ENCODE data around the gene CLTC. TPM values are rescaled to one million over a fixed set of nuclear protein-coding genes. Genes with fewer than 3 reads are reported as not detected.

Gene CLTC
- total and polyA plus RNA-seq, 2 of the 4 experiments (the other 2 are of a cell fraction), result 181 to 641 TPM

GRCh38 chr17:59649886-59650285 is 30.2 kb downstream of the CLTC start:
- TF ChIP-seq MXI1 (IDR thresholded peaks at IDR 0.05; ENCODE audit: borderline replicate concordance, low read depth, low read length) (no peak), CHD1 (IDR thresholded peaks at IDR 0.05; ENCODE audit: low read depth, low read length) (no peak)
- no peak overlapping the region for H2AK5ac ChIP-seq (ENCODE audit: low read depth, low read length)
- H3K4me3 ChIP-seq (ENCODE audit: insufficient read depth, low read depth, low read length), result no peak overlapping the region
- ChIA-PET POLR2A (ENCODE audit: unreplicated experiment) (no interaction called here), CTCF (interaction anchor here (1.6 kb wide), 1 partner anchor 129 kb away, joined by 3 read pairs; no protein-coding TSS in a partner anchor)
- no peak overlapping the region for H4K5ac ChIP-seq (ENCODE audit: low read depth, low read length)
- peaks cover 63% of the 10 kb centered on the region; the same call in 1 of the 2 replicates for H4K20me1 ChIP-seq (ENCODE audit: insufficient read depth, low read length)
- H2AFZ ChIP-seq (replicated peaks; ENCODE audit: low read length, poor library complexity), result no peak overlapping the region
- DNase-seq, result peak; percentile 52
- H3K27me3 ChIP-seq (ENCODE audit: control insufficient read depth, insufficient read depth, low read length), result no peaks in the 10 kb centered on the region
- H3K14ac ChIP-seq (replicated peaks; ENCODE audit: low read depth, low read length), result no peak overlapping the region
- H4K91ac ChIP-seq (ENCODE audit: insufficient read depth, low read depth, low read length), result no peak overlapping the region
- intact Hi-C loops (cut with micrococcal nuclease) (no loop called here), dilution Hi-C loops (cut with HindIII; ENCODE audit: low sequenced_read_pairs, unreplicated experiment) (no loop called here), in situ Hi-C loops (cut with MboI; ENCODE audit: low sequenced_read_pairs) (no loop called here)
- peaks cover 5% of the 10 kb centered on the region for H3K9me3 ChIP-seq (ENCODE audit: control insufficient read depth, insufficient read depth, low read length)
- no peak overlapping the region for H3K18ac ChIP-seq (ENCODE audit: low read depth, low read length)
- H3K4me2 ChIP-seq (ENCODE audit: low read depth, low read length), result no peak overlapping the region
- peaks cover 35 to 65% of the 10 kb centered on the region in 2 experiments for H3K79me1 ChIP-seq (ENCODE audit: low read depth in 1 of 2, low read length in 2 of 2)
- H3K27ac ChIP-seq (ENCODE audit: insufficient read depth, low read length), result no peak overlapping the region
- peaks cover 51% of the 10 kb centered on the region for H3K36me3 ChIP-seq (ENCODE audit: control insufficient read depth, insufficient read depth, low read length)
- no peak overlapping the region for H2BK5ac ChIP-seq (ENCODE audit: low read depth, low read length, poor library complexity, severe bottlenecking)
- H2BK20ac ChIP-seq (ENCODE audit: low read depth, low read length), result no peak overlapping the region
- ATAC-seq (ENCODE audit: low read depth), result no peak
- peaks cover 2% of the 10 kb centered on the region; the same call in 1 of the 2 replicates for H3K9me1 ChIP-seq (ENCODE audit: insufficient read depth, low read length)
- no peak overlapping the region for H4K8ac ChIP-seq (ENCODE audit: low read depth in 2 of 2, low read length in 2 of 2)
- no peak overlapping the region for H3K56ac ChIP-seq (ENCODE audit: extremely low read depth, insufficient read depth, low read length)
- H3K4ac ChIP-seq (ENCODE audit: low read depth, low read length), result no peak overlapping the region
- H2BK120ac ChIP-seq (ENCODE audit: low read depth, low read length), result no peak overlapping the region
- no peak overlapping the region for H2AK9ac ChIP-seq (replicated peaks; ENCODE audit: low read depth, low read length, poor library complexity)
- no peak overlapping the region for H2BK15ac ChIP-seq (ENCODE audit: low read depth, low read length)
- H3K9ac ChIP-seq (ENCODE audit: low read depth, low read length), result no peak overlapping the region
- BruUV-seq (replicated peaks), result no TSS peak
- no peak overlapping the region for H3K23ac ChIP-seq (ENCODE audit: low read depth, low read length)
- H3K4me1 ChIP-seq (ENCODE audit: control insufficient read depth, insufficient read depth, low read length), result peaks cover 5% of the 10 kb centered on the region; the same call in 1 of the 2 replicates
